ENCODE measurements around the gene KCNH1. TPM values are rescaled to one million over a fixed set of nuclear protein-coding genes. Genes with fewer than 3 reads are reported as not detected.

KCNH1 gene
- total RNA-seq, 1 experiment from 2014 or later = 0.17 TPM

DNA sequence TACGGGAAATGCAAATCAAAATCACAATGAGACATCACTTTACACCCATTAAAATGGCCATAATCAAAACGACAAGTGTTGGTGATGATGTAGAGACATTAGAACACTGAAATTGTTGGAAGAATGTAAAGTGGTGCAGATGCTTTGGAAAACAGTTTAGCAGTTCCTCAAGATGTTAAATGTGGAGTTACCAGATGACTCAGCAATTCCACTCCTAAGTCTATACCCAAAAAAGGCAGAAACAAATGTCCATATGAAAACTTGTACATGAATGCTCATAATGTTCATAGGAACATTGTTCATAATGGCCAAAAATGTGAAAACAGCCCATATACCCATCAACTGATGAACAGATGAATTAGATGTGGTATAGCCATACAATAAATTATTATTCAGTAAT, 267.4 kb downstream of the KCNH1 start:
- TF ChIP-seq NR1H2 (CRISPR knock-in tag; IDR thresholded peaks at IDR 0.05) (no peak), RORB (CRISPR knock-in tag; IDR thresholded peaks at IDR 0.05) (no peak), JUN (CRISPR knock-in tag; IDR thresholded peaks at IDR 0.05) (no peak), ZNF671 (CRISPR knock-in tag; IDR thresholded peaks at IDR 0.05) (no peak), MYBL2 (CRISPR knock-in tag; IDR thresholded peaks at IDR 0.05) (no peak), ETV6 (CRISPR knock-in tag; IDR thresholded peaks at IDR 0.05) (no peak), ZNF396 (CRISPR knock-in tag; IDR thresholded peaks at IDR 0.05; ENCODE audit: borderline replicate concordance) (no peak), SMAD4 (CRISPR knock-in tag; IDR thresholded peaks at IDR 0.05) (no peak), FOXJ3 (CRISPR knock-in tag; IDR thresholded peaks at IDR 0.05; ENCODE audit: borderline replicate concordance) (no peak), TEAD4 (CRISPR knock-in tag; IDR thresholded peaks at IDR 0.05) (no peak), IRF2 (CRISPR knock-in tag; IDR thresholded peaks at IDR 0.05; ENCODE audit: borderline replicate concordance, low read depth) (no peak)
- TF ChIP-seq, protein P1, sequence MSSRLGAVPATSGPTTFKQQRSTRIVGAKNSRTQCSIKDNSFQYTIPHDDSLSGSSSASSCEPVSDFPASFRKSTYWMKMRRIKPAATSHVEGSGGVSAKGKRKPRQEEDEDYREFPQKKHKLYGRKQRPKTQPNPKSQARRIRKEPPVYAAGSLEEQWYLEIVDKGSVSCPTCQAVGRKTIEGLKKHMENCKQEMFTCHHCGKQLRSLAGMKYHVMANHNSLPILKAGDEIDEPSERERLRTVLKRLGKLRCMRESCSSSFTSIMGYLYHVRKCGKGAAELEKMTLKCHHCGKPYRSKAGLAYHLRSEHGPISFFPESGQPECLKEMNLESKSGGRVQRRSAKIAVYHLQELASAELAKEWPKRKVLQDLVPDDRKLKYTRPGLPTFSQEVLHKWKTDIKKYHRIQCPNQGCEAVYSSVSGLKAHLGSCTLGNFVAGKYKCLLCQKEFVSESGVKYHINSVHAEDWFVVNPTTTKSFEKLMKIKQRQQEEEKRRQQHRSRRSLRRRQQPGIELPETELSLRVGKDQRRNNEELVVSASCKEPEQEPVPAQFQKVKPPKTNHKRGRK (CRISPR knock-in tag; IDR thresholded peaks at IDR 0.05; ENCODE audit: borderline replicate concordance) = no peak
- TF ChIP-seq, protein P2, sequence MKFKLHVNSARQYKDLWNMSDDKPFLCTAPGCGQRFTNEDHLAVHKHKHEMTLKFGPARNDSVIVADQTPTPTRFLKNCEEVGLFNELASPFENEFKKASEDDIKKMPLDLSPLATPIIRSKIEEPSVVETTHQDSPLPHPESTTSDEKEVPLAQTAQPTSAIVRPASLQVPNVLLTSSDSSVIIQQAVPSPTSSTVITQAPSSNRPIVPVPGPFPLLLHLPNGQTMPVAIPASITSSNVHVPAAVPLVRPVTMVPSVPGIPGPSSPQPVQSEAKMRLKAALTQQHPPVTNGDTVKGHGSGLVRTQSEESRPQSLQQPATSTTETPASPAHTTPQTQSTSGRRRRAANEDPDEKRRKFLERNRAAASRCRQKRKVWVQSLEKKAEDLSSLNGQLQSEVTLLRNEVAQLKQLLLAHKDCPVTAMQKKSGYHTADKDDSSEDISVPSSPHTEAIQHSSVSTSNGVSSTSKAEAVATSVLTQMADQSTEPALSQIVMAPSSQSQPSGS (CRISPR knock-in tag; IDR thresholded peaks at IDR 0.05; ENCODE audit: borderline replicate concordance, low read depth) = no peak
- TF ChIP-seq, protein P3, sequence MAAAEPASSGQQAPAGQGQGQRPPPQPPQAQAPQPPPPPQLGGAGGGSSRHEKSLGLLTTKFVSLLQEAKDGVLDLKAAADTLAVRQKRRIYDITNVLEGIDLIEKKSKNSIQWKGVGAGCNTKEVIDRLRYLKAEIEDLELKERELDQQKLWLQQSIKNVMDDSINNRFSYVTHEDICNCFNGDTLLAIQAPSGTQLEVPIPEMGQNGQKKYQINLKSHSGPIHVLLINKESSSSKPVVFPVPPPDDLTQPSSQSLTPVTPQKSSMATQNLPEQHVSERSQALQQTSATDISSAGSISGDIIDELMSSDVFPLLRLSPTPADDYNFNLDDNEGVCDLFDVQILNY (CRISPR knock-in tag; IDR thresholded peaks at IDR 0.05) = no peak
- TF ChIP-seq, protein P4, sequence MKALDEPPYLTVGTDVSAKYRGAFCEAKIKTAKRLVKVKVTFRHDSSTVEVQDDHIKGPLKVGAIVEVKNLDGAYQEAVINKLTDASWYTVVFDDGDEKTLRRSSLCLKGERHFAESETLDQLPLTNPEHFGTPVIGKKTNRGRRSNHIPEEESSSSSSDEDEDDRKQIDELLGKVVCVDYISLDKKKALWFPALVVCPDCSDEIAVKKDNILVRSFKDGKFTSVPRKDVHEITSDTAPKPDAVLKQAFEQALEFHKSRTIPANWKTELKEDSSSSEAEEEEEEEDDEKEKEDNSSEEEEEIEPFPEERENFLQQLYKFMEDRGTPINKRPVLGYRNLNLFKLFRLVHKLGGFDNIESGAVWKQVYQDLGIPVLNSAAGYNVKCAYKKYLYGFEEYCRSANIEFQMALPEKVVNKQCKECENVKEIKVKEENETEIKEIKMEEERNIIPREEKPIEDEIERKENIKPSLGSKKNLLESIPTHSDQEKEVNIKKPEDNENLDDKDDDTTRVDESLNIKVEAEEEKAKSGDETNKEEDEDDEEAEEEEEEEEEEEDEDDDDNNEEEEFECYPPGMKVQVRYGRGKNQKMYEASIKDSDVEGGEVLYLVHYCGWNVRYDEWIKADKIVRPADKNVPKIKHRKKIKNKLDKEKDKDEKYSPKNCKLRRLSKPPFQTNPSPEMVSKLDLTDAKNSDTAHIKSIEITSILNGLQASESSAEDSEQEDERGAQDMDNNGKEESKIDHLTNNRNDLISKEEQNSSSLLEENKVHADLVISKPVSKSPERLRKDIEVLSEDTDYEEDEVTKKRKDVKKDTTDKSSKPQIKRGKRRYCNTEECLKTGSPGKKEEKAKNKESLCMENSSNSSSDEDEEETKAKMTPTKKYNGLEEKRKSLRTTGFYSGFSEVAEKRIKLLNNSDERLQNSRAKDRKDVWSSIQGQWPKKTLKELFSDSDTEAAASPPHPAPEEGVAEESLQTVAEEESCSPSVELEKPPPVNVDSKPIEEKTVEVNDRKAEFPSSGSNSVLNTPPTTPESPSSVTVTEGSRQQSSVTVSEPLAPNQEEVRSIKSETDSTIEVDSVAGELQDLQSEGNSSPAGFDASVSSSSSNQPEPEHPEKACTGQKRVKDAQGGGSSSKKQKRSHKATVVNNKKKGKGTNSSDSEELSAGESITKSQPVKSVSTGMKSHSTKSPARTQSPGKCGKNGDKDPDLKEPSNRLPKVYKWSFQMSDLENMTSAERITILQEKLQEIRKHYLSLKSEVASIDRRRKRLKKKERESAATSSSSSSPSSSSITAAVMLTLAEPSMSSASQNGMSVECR (CRISPR knock-in tag; IDR thresholded peaks at IDR 0.05; ENCODE audit: borderline replicate concordance) = no peak
- peaks cover 63% of the 10 kb centered on the region for H3K9me3 Mint-ChIP-seq
- DNase-seq (ENCODE audit: low spot score) (no peak), ATAC-seq (no peak)
- peaks cover 11% of the 10 kb centered on the region; the same call in 1 of the 2 replicates for H3K36me3 Mint-ChIP-seq
- POLR2A ChIA-PET = no interaction called here
- no peak overlapping the region for H3K4me3 Mint-ChIP-seq
- H3K27ac Mint-ChIP-seq = no peak overlapping the region
- no peaks in the 10 kb centered on the region for H3K4me1 Mint-ChIP-seq
- no peaks in the 10 kb centered on the region; the same call in 1 of the 2 replicates for H3K27me3 Mint-ChIP-seq (ENCODE audit: low read depth)
- CTCF ChIA-PET = no interaction called here

DNA sequence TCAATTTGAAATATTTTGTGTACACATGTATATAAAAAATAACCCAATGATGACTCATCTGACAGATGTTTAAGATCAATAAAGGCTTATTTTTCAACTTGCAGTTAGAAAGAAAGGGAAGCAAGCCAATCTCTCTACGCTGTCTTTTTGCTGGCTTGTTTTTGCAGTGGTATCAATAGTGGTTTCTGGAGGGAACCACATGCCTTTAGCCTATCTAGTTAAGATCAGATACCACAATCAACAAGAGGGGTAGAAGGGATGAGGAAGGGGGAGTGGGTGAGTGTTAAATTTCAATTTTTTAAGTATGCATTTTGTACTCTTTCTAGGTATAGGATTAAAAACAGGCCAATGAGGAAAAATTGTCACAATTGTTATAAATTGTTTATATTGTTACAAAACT, 276.2 kb downstream of the KCNH1 start:
- TF ChIP-seq NFYB (CRISPR knock-in tag; conservative IDR thresholded peaks at IDR 0.05; ENCODE audit: low read depth) (no peak), ZNF219 (CRISPR knock-in tag; IDR thresholded peaks at IDR 0.05; ENCODE audit: borderline replicate concordance) (no peak), OVOL2 (CRISPR knock-in tag; IDR thresholded peaks at IDR 0.05; ENCODE audit: borderline replicate concordance) (no peak), MYBL2 (CRISPR knock-in tag; IDR thresholded peaks at IDR 0.05) (no peak), ETV6 (CRISPR knock-in tag; IDR thresholded peaks at IDR 0.05) (no peak)
- TF ChIP-seq, protein P5, sequence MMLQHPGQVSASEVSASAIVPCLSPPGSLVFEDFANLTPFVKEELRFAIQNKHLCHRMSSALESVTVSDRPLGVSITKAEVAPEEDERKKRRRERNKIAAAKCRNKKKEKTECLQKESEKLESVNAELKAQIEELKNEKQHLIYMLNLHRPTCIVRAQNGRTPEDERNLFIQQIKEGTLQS (CRISPR knock-in tag; conservative IDR thresholded peaks at IDR 0.05) = no peak
- TF ChIP-seq, protein P6, sequence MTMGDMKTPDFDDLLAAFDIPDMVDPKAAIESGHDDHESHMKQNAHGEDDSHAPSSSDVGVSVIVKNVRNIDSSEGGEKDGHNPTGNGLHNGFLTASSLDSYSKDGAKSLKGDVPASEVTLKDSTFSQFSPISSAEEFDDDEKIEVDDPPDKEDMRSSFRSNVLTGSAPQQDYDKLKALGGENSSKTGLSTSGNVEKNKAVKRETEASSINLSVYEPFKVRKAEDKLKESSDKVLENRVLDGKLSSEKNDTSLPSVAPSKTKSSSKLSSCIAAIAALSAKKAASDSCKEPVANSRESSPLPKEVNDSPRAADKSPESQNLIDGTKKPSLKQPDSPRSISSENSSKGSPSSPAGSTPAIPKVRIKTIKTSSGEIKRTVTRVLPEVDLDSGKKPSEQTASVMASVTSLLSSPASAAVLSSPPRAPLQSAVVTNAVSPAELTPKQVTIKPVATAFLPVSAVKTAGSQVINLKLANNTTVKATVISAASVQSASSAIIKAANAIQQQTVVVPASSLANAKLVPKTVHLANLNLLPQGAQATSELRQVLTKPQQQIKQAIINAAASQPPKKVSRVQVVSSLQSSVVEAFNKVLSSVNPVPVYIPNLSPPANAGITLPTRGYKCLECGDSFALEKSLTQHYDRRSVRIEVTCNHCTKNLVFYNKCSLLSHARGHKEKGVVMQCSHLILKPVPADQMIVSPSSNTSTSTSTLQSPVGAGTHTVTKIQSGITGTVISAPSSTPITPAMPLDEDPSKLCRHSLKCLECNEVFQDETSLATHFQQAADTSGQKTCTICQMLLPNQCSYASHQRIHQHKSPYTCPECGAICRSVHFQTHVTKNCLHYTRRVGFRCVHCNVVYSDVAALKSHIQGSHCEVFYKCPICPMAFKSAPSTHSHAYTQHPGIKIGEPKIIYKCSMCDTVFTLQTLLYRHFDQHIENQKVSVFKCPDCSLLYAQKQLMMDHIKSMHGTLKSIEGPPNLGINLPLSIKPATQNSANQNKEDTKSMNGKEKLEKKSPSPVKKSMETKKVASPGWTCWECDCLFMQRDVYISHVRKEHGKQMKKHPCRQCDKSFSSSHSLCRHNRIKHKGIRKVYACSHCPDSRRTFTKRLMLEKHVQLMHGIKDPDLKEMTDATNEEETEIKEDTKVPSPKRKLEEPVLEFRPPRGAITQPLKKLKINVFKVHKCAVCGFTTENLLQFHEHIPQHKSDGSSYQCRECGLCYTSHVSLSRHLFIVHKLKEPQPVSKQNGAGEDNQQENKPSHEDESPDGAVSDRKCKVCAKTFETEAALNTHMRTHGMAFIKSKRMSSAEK (CRISPR knock-in tag; IDR thresholded peaks at IDR 0.05; ENCODE audit: borderline replicate concordance) = no peak
- H3K4me3 Mint-ChIP-seq = no peak overlapping the region
- ATAC-seq (no peak), DNase-seq (ENCODE audit: low spot score) (no peak)
- no peaks in the 10 kb centered on the region for H3K36me3 Mint-ChIP-seq
- H3K9me3 Mint-ChIP-seq = no peaks in the 10 kb centered on the region
- H3K4me1 Mint-ChIP-seq = no peaks in the 10 kb centered on the region
- H3K27me3 Mint-ChIP-seq (ENCODE audit: low read depth) = peaks cover 7% of the 10 kb centered on the region
- CTCF ChIA-PET = no interaction called here
- H3K27ac Mint-ChIP-seq = no peak overlapping the region
- POLR2A ChIA-PET = no interaction called here
